Uterus (tissue), 4 donors: ENCODE measurements around the gene CD151. TPM values are rescaled to one million over a fixed set of nuclear protein-coding genes. Genes with fewer than 3 reads are reported as not detected.

Source experiments
- DNase-seq, 2 donors: peaks; one replicate each; pipeline ENCODE4 v3.0.0-alpha.2; 2019 to 2020
- H3K27ac ChIP-seq, 2 donors: fragments of 200-600 bp; sonication (generic); 1 replicate in 1 of 2; 2 replicates in 1 of 2; pipeline ENCODE4 v1.5.1; 2016 to 2018
- H3K27me3 ChIP-seq, 2 donors: fragments of 200-600 bp; sonication (generic); one replicate each; pipeline ENCODE4 v1.5.1; 2018 to 2019; ENCODE audit warnings: control low read depth in 1 of 2
- H3K36me3 ChIP-seq, 2 donors: fragments of 200-600 bp; sonication (generic); one replicate each; pipeline ENCODE4 v1.5.1; 2019; ENCODE audit warnings: control low read depth in 1 of 2
- H3K4me1 ChIP-seq, 2 donors: fragments of 200-600 bp; sonication (generic); one replicate each; pipeline ENCODE4 v1.5.1; 2018 to 2019; ENCODE audit warnings: control low read depth in 1 of 2
- H3K4me3 ChIP-seq, 2 donors: fragments of 200-600 bp; sonication (generic); 1 replicate in 1 of 2; 2 replicates in 1 of 2; pipeline ENCODE4 v1.5.1; 2018 to 2019; ENCODE audit warnings: mild to moderate bottlenecking in 1 of 2
- H3K9me3 ChIP-seq, 2 donors: fragments of 200-600 bp; sonication (generic); one replicate each; pipeline ENCODE4 v1.5.1; 2019; ENCODE audit warnings: control low read depth in 1 of 2
- CTCF ChIP-seq, 4 experiments: fragments of 200-600 bp in 2 of 4; fragments of 450-650 bp in 2 of 4; sonication (generic) in 2 of 4; IDR thresholded peaks; one replicate each; pipeline ENCODE4 v1.5.1; 2016 to 2019; ENCODE audit warnings: antibody characterized with exemption in 4 of 4, mild to moderate bottlenecking in 2 of 4, moderate library complexity in 1 of 4
- POLR2A ChIP-seq, 2 donors: fragments of 450-650 bp; IDR thresholded peaks; one replicate each; pipeline ENCODE4 v1.6.1; 2016; ENCODE audit warnings: antibody characterized with exemption in 2 of 2, mild to moderate bottlenecking in 1 of 2, moderate library complexity in 1 of 2
- intact Hi-C: fragments of 100-400 bp; cut with DNase I; formaldehyde crosslinking; loops from one replicate; pipeline ENCODE4 v1.15.1; 2023; ENCODE audit warnings: low total_unique reads
- total RNA-seq, 4 donors: library from RNA; depleted of rRNA in 3 of 4; stranded (reverse); fragments of >200 nt in 3 of 4; gene quantifications; one replicate each; pipeline versions ENCODE4 v1.1.0 to v1.2.4, GENCODE V29; 2014 to 2023
- donor health status: DM: yes; HTN: yes; CAD: no.

The CD151 gene
- total RNA-seq, 4 donors from 2014 or later: 76.8 to 382 (median 259) TPM

DNA sequence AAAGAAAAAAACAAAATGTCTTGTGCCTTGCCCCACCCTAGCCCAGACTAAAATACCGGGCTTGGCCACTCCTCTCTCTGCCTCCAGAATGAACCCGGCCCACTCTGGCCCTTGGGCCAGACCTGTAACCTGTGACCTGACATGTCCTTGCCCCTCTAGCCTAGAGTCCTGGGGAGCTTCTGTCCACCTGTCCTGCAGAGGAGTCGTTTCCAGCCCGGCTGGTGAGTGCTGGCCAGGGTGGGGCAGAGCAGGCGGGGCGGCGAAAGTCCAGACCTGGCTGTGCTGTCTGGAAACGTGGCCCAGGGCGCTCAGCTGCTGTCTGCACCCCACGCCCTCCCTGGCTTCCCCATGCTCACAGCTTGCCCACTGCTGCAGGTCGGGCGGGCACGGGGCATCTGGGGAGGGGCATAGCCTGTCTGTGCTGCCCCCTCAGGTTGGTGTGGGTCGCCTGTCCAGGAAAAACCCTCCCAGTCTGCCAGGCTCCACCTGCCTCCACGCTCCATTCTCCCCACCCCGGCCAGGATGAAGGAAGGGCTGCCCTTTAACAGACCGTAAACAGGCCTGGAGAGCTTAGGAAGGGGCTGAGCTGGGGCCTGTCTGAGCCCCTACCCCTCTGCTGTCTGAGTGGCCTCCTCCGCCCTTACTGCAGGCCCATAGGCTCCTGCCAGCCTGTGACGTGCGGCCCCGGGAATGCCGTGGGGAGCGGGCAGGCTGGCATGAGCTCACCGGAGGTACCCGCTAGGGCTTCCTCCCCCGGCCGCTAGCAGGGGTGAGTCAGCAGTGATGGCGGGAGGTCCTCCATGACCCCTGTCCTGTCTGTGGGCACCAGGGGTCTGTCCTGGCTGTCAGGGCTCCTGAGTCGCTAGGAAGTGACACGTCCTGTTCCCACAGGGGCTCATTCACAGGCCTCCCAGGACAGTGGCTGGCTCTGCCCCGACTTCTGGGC is 1.9 kb downstream of the CD151 start:
- Histone ChIP-seq H3K9me3 (no peaks in the 10 kb centered on the region), H3K4me3 (peak overlapping the region; percentile 61 to 64), H3K27me3 (peaks cover 0 to 10% of the 10 kb centered on the region in 2 donors), H3K4me1 (peaks cover 0 to 47% of the 10 kb centered on the region in 2 donors), H3K36me3 (no peaks in the 10 kb centered on the region), H3K27ac (peak overlapping the region; percentile 81 to 82)
- TF ChIP-seq POLR2A (IDR thresholded peaks at IDR 0.05) (peak in 1 of 2 donors; percentile 61), CTCF (IDR thresholded peaks at IDR 0.05) (peak in 2 of 4 experiments; percentile 1 to 10)
- DNase-seq: peak; percentile 76 to 78
- intact Hi-C loops: no loop called here

DNA sequence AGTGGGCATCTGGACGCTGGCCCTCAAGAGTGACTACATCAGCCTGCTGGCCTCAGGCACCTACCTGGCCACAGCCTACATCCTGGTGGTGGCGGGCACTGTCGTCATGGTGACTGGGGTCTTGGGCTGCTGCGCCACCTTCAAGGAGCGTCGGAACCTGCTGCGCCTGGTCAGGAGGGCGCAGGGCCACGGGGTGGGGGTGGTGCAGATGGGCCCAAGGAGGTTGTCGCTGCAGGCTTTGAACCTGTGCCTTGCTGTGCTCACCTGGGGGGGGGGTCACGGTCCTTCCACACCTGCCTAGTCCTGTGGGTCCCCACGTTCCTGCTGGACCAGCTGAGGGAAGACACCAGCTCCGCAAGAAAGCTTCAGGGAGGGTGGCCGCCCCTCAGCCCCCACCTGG is 3.5 kb downstream of the CD151 start:
- Histone ChIP-seq H3K4me1 (peaks cover 4 to 40% of the 10 kb centered on the region in 2 donors), H3K9me3 (no peaks in the 10 kb centered on the region), H3K4me3 (no peak overlapping the region), H3K36me3 (no peaks in the 10 kb centered on the region), H3K27ac (no peak overlapping the region), H3K27me3 (no peaks in the 10 kb centered on the region)
- no peak for DNase-seq
- intact Hi-C loops: no loop called here
- TF ChIP-seq POLR2A (IDR thresholded peaks at IDR 0.05) (no peak), CTCF (IDR thresholded peaks at IDR 0.05) (no peak)

- no peak for TF ChIP-seq POLR2A (IDR thresholded peaks at IDR 0.05)
- Histone ChIP-seq H3K9me3 (no peaks in the 10 kb centered on the region), H3K4me3 (no peak overlapping the region), H3K27me3 (no peaks in the 10 kb centered on the region), H3K4me1 (peaks cover 7 to 42% of the 10 kb centered on the region in 2 donors), H3K36me3 (no peaks in the 10 kb centered on the region), H3K27ac (no peak overlapping the region)
- intact Hi-C loops: no loop called here
- no peak for DNase-seq
Observed at GRCh38 chr11:836700-837099, 3.9 kb downstream of the CD151 start.

DNA sequence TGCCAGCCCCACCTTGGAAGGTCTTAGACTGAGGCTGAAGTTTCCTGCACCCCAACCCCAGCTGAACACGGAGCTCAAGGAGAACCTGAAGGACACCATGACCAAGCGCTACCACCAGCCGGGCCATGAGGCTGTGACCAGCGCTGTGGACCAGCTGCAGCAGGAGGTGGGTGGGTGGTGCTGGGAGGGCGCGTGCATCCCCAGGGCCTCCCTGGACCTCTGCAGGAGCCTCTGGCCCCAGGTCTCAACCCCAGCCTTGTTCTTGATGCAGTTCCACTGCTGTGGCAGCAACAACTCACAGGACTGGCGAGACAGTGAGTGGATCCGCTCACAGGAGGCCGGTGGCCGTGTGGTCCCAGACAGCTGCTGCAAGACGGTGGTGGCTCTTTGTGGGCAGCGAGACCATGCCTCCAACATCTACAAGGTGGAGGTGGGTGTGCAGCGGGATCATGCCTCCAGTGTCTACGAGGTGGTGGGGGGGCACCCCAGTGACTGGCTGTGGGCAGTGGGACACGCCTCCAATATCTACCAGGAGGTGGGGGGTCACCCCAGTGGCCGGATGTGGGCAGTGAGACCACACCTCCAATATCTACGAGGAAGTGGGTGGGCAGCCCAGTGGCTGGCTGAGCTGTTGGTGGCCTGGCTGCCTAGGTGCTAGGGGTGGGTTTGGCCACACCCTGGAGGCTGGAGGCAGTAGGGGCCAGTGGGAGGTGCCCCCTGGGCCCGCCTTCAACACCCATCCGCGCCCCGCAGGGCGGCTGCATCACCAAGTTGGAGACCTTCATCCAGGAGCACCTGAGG is 4.6 kb downstream of the CD151 start:
- H3K4me1 ChIP-seq: peaks cover 7 to 35% of the 10 kb centered on the region in 2 donors

GRCh38 chr11:837990-838307 is 5.2 kb downstream of the CD151 start:
- Histone ChIP-seq H3K4me3 (no peak overlapping the region), H3K9me3 (no peaks in the 10 kb centered on the region), H3K27ac (no peak overlapping the region), H3K36me3 (no peaks in the 10 kb centered on the region), H3K4me1 (peaks cover 7 to 33% of the 10 kb centered on the region in 2 donors), H3K27me3 (no peaks in the 10 kb centered on the region)
- no peak for TF ChIP-seq POLR2A (IDR thresholded peaks at IDR 0.05)
- DNase-seq: no peak
- intact Hi-C loops: no loop called here

More for the DNA sequence above, 4.6 kb downstream of the CD151 start:
- intact Hi-C loops: no loop called here
- TF ChIP-seq CTCF (IDR thresholded peaks at IDR 0.05) (no peak), POLR2A (IDR thresholded peaks at IDR 0.05) (no peak)
- DNase-seq: no peak
- Histone ChIP-seq H3K4me3 (no peak overlapping the region), H3K27me3 (no peaks in the 10 kb centered on the region), H3K9me3 (no peaks in the 10 kb centered on the region), H3K36me3 (no peaks in the 10 kb centered on the region), H3K27ac (no peak overlapping the region)
